ENCODE results near the gene LAMC2. TPM values are rescaled to one million over a fixed set of nuclear protein-coding genes. Genes with fewer than 3 reads are reported as not detected.

Gene LAMC2
- total RNA-seq, 1 experiment from 2014 or later, result 2.0 TPM

GRCh38 chr1:183281039-183281438, 95.0 kb downstream of the LAMC2 start:
- DNase-seq, result no peak
- H3K27me3 ChIP-seq (ENCODE audit: control insufficient read depth, insufficient read depth, low read length), result no peaks in the 10 kb centered on the region; the same call in 1 of the 2 replicates
- H3K36me3 ChIP-seq (replicated peaks; ENCODE audit: control insufficient read depth, insufficient read depth, low read length), result no peaks in the 10 kb centered on the region
- no peak overlapping the region for H3K4me3 ChIP-seq (ENCODE audit: insufficient read depth, low read depth, low read length)

DNA sequence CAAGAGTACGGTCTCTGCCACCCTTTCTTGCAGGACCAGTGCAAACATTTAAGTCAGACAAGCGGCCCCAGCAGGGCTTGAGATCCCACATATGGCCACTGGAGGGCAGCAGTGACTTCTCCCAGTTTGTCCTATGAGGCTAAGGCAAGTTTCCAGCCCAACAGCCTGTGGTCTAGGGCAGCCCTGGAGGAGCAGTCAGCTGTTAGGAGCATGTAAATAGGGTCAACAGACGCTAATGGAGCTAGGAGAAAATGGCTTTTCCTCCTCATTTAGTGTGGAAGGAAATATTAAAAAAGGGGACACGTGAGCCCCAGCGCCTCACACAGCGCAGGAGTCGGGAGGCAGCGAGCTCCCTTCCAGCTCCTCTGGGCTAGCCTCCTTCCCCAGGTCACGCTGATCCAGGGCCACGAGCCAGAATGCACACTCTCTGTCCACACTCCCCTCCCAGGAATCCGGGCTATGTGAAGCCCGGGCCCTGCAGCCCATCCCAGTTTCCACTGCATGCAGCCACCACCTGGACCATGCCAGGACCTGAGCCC, 95.6 kb downstream of the LAMC2 start:
- peak; percentile 91 for DNase-seq
- no peaks in the 10 kb centered on the region; the same call in 1 of the 2 replicates for H3K36me3 ChIP-seq (replicated peaks; ENCODE audit: control insufficient read depth, insufficient read depth, low read length)
- H3K4me3 ChIP-seq (ENCODE audit: insufficient read depth, low read depth, low read length), result no peak overlapping the region
- no peaks in the 10 kb centered on the region; the same call in 1 of the 2 replicates for H3K27me3 ChIP-seq (ENCODE audit: control insufficient read depth, insufficient read depth, low read length)

DNA sequence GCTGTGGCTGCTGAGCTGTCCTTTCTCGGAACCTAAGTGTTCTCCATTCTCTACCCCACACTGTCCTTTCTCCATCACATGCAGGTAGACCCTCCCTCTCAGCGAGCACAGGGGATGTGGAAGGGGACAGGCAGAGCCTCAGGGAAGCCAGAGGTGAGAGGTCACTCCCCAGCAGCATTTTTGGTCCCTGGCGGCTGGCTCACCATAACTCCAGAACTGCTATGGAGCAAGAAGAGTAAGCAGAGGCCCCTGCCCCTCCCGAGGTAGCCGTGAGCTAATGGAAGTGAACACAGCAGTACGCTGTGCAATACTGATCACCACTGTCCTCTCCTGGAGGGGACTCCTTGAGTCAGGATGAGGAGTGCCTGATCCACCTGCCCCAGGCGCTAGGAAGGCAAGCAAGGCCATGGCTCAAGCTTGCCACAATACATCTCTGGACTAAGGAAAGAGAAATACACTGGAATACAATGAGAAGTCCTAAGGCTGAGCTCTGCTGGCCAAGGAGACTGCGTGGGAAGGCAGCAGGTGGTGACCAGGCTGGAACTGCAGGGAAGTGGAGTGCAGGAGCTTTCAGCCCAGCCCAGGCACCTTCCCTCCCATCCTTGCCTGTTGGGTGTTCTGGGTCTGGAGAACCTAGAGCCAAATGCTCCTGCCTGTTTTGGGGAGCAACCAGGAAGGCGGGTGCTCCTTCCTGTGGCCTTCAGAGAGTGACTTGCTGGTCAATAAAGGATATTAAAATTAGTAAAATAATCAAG, 96.2 kb downstream of the LAMC2 start:
- Histone ChIP-seq H3K36me3 (replicated peaks; ENCODE audit: control insufficient read depth, insufficient read depth, low read length) (no peaks in the 10 kb centered on the region; the same call in 1 of the 2 replicates), H3K4me3 (ENCODE audit: insufficient read depth, low read depth, low read length) (no peak overlapping the region), H3K27me3 (ENCODE audit: control insufficient read depth, insufficient read depth, low read length) (no peaks in the 10 kb centered on the region; the same call in 1 of the 2 replicates)
- DNase-seq, result no peak

DNA sequence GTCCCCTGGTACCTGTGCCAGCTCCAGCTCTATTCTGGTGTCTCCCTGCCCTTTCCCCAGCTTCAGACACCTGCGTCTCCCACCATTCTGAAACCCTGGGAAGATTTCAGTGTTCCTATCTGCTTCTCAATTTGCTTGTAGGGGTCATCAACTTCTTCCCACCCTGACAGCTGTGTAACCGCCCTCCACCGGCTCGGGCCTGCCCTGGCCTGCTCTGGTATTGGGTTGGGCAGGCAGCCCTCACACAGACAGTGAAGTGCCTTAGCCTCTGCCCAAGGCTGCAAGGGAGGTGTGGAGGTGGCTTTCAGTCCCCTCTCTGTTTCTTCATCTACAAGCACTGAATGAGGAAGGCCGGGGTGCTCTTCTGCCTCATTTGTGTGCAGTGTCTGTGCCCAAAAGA, 97.2 kb downstream of the LAMC2 start:
- H3K36me3 ChIP-seq (replicated peaks; ENCODE audit: control insufficient read depth, insufficient read depth, low read length), result no peaks in the 10 kb centered on the region; the same call in 1 of the 2 replicates
- no peak overlapping the region for H3K4me3 ChIP-seq (ENCODE audit: insufficient read depth, low read depth, low read length)
- DNase-seq, result no peak
- H3K27me3 ChIP-seq (ENCODE audit: control insufficient read depth, insufficient read depth, low read length), result no peaks in the 10 kb centered on the region; the same call in 1 of the 2 replicates

DNA sequence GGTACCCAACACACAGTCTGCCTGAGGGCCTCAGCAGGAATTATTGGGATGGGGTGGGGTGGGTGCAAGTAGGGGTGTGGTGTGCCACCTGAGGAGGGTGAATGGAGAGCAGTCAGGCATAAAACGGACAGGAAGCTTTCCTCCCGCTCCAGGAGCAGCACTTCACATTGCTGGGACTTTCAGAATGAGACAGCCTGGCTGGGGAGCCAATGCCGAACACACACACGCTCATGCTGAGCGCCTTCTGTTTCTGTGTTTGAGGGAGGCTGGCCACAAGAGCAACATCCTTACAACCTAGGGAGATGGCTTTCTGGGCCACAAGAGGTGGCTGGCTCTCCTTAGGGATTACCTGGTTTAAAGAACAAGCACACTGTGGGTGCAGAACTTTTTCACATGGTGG, 98.0 kb downstream of the LAMC2 start:
- DNase-seq, result no peak
- Histone ChIP-seq H3K36me3 (replicated peaks; ENCODE audit: control insufficient read depth, insufficient read depth, low read length) (no peaks in the 10 kb centered on the region; the same call in 1 of the 2 replicates), H3K4me3 (ENCODE audit: insufficient read depth, low read depth, low read length) (no peak overlapping the region), H3K27me3 (ENCODE audit: control insufficient read depth, insufficient read depth, low read length) (no peaks in the 10 kb centered on the region; the same call in 1 of the 2 replicates)

- H3K4me3 ChIP-seq (ENCODE audit: insufficient read depth, low read depth, low read length), result no peak overlapping the region
- H3K36me3 ChIP-seq (replicated peaks; ENCODE audit: control insufficient read depth, insufficient read depth, low read length), result no peaks in the 10 kb centered on the region; the same call in 1 of the 2 replicates
- DNase-seq, result no peak
- H3K27me3 ChIP-seq (ENCODE audit: control insufficient read depth, insufficient read depth, low read length), result no peaks in the 10 kb centered on the region; the same call in 1 of the 2 replicates
These were observed 99.2 kb downstream of the LAMC2 start for GRCh38 chr1:183285256-183285655.

DNA sequence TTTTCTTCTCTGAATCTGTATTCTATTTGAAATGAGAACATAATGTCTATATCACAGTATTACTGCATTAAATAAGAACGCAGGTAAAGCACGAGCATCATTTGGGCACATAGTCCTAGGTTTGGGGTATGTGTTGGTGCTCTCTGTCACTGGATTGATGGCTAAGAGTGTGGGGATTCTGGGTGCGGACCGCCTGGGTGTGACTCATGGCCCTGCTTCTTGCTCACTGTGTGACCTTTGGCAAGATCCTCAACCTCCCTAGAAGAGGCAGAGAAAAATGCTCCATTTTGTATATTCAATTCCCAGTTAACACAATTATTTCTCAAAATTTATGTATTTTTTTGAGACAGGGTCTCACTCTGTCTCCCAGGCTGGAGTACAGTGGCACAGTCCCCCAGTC, 99.7 kb downstream of the LAMC2 start:
- H3K36me3 ChIP-seq (replicated peaks; ENCODE audit: control insufficient read depth, insufficient read depth, low read length), result no peaks in the 10 kb centered on the region; the same call in 1 of the 2 replicates
- no peak for DNase-seq
- no peak overlapping the region for H3K4me3 ChIP-seq (ENCODE audit: insufficient read depth, low read depth, low read length)
- H3K27me3 ChIP-seq (ENCODE audit: control insufficient read depth, insufficient read depth, low read length), result no peaks in the 10 kb centered on the region; the same call in 1 of the 2 replicates

DNA sequence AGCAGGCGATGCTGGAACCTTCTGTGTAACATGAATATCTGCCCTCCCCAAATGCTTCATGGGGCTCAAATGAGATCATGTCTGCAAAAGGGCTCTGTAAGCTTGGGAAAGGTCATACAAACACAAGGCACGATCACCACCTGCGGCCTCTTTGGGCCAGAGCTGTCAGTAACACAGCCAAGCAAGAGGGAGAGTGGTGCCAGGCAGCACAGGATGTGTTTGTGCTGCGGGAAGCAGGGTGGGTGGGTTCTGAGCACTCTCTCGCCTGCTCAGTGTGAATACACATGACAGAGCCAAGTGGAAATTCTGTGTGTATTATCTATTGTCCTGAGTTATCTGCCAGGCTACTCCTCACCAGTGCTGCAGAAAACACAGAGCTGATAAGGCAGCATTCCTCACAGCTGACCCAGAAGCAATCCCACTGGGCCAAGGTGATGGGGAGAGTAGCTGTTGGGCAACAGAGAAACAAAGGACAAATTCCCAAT, 101.2 kb downstream of the LAMC2 start:
- no peak for DNase-seq
- H3K27me3 ChIP-seq (ENCODE audit: control insufficient read depth, insufficient read depth, low read length), result no peaks in the 10 kb centered on the region; the same call in 1 of the 2 replicates
- H3K36me3 ChIP-seq (replicated peaks; ENCODE audit: control insufficient read depth, insufficient read depth, low read length), result no peaks in the 10 kb centered on the region; the same call in 1 of the 2 replicates
- no peak overlapping the region for H3K4me3 ChIP-seq (ENCODE audit: insufficient read depth, low read depth, low read length)

DNA sequence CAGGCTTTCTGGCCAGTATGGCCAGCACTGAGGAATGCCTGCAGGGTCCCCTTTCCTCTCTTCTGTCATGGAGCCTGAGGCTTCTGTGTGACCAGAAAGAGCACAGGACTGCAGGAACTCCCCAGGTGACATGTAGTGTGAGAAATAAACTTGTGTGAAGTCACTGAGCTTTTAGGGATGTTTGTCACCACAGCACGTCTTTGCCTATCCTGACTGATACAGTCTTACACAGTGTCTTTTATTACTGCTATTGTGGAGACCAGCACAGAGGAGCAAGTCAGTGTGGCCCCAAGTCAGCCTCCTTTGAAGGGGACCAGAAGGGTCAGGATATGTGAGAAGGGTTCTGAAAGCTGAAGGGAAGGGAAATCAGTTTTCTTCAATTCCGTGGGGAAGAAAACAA, 102.5 kb downstream of the LAMC2 start:
- no peak for DNase-seq
- Histone ChIP-seq H3K27me3 (ENCODE audit: control insufficient read depth, insufficient read depth, low read length) (no peaks in the 10 kb centered on the region; the same call in 1 of the 2 replicates), H3K36me3 (replicated peaks; ENCODE audit: control insufficient read depth, insufficient read depth, low read length) (no peaks in the 10 kb centered on the region; the same call in 1 of the 2 replicates), H3K4me3 (ENCODE audit: insufficient read depth, low read depth, low read length) (no peak overlapping the region)

- Histone ChIP-seq H3K4me3 (ENCODE audit: insufficient read depth, low read depth, low read length) (no peak overlapping the region), H3K36me3 (replicated peaks; ENCODE audit: control insufficient read depth, insufficient read depth, low read length) (no peaks in the 10 kb centered on the region; the same call in 1 of the 2 replicates), H3K27me3 (ENCODE audit: control insufficient read depth, insufficient read depth, low read length) (no peaks in the 10 kb centered on the region; the same call in 1 of the 2 replicates)
- DNase-seq, result no peak
These were observed 103.0 kb downstream of the LAMC2 start for GRCh38 chr1:183289051-183289496.

- no peaks in the 10 kb centered on the region; the same call in 1 of the 2 replicates for H3K27me3 ChIP-seq (ENCODE audit: control insufficient read depth, insufficient read depth, low read length)
- H3K4me3 ChIP-seq (ENCODE audit: insufficient read depth, low read depth, low read length), result no peak overlapping the region
- no peaks in the 10 kb centered on the region; the same call in 1 of the 2 replicates for H3K36me3 ChIP-seq (replicated peaks; ENCODE audit: control insufficient read depth, insufficient read depth, low read length)
- DNase-seq, result no peak
These were observed 104.6 kb downstream of the LAMC2 start for GRCh38 chr1:183290628-183291027.

DNA sequence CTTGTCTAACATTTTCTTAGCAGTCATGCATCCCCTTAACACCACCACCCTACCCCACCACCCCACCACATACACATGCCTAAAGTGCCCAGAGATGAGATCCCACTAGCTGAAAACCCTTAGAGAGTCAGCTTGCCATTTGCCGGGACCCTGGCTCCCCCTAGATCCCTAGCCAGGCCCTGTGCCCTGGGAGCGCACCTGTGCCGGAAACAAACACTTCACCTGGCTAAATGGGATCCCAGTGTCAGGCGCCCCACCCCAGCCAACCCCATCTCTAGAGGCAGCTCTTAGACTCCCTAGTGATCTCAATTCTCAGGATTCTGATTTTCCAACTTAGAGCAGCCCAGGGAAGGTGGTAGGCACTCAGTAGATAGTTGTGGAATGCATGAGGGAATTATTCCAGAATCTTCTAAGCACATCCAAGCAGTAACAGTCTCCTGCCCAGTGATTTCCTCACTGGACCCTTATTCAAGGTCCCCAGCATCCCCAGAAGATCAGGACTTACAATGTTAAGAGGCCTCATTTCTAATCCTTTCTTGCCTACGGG, 105.2 kb downstream of the LAMC2 start:
- H3K4me3 ChIP-seq (ENCODE audit: insufficient read depth, low read depth, low read length), result no peak overlapping the region
- no peaks in the 10 kb centered on the region; the same call in 1 of the 2 replicates for H3K36me3 ChIP-seq (replicated peaks; ENCODE audit: control insufficient read depth, insufficient read depth, low read length)
- DNase-seq, result no peak
- H3K27me3 ChIP-seq (ENCODE audit: control insufficient read depth, insufficient read depth, low read length), result no peaks in the 10 kb centered on the region; the same call in 1 of the 2 replicates

DNA sequence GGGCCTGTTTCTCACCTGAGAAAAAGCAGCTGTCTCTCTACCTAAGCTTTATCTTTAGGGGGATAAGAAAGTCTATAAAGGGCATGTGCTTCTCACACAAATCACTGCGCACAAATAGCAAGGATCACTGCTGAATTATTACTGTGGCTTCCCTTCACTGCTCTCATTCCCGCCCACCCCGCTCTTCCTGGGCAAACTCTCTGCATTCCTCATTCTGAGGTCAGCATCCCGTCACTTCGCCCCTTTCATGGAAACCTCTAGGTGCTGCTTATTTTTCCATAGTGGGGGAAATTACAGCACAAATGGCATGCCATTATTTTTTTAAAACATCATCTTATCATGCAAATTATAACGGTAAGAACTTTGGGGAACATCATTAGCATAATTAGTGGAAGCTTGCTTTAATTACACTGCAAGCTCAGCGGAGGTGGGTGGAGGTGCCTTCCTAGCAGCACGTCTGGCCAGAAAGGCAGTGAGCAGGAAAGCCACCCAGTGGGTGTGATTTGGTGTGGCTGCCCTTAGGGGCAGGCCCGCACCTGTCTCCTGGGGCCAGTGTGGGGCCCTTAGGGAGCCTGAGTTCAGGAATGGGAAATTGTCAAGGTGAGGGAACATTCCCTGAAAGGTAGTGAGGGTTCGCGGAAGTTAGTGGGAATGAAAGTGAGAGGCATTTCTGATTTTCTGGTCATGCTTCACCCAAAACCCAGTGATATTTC, 105.9 kb downstream of the LAMC2 start:
- H3K4me3 ChIP-seq (ENCODE audit: insufficient read depth, low read depth, low read length), result no peak overlapping the region
- no peaks in the 10 kb centered on the region; the same call in 1 of the 2 replicates for H3K27me3 ChIP-seq (ENCODE audit: control insufficient read depth, insufficient read depth, low read length)
- no peaks in the 10 kb centered on the region; the same call in 1 of the 2 replicates for H3K36me3 ChIP-seq (replicated peaks; ENCODE audit: control insufficient read depth, insufficient read depth, low read length)
- DNase-seq, result peak; percentile 66

GRCh38 chr1:183293241-183293640, 107.2 kb downstream of the LAMC2 start:
- DNase-seq, result no peak
- no peaks in the 10 kb centered on the region; the same call in 1 of the 2 replicates for H3K36me3 ChIP-seq (replicated peaks; ENCODE audit: control insufficient read depth, insufficient read depth, low read length)
- H3K27me3 ChIP-seq (ENCODE audit: control insufficient read depth, insufficient read depth, low read length), result no peaks in the 10 kb centered on the region; the same call in 1 of the 2 replicates
- H3K4me3 ChIP-seq (ENCODE audit: insufficient read depth, low read depth, low read length), result no peak overlapping the region
